ENCODE measurements around the gene PLA2G6. TPM values are rescaled to one million over a fixed set of nuclear protein-coding genes. Genes with fewer than 3 reads are reported as not detected.

Gene PLA2G6
- total and polyA plus RNA-seq, 2 of the 4 experiments (the other 2 are of a cell fraction): 6.1 to 10.3 TPM

DNA sequence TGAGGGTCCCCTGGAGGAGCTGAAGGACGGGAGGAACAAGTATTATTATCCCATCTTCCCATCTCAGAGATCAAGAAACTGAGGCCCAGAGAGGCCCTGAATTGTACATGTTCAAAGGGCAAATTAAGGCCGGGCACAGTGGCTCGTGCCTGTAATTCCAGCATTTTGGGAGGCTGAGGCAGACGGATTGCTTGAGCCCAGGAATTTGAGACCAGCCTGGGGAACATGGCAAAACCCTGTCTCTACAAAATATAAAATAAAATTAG, 8.1 kb downstream of the PLA2G6 start:
- intact Hi-C loops (cut with micrococcal nuclease) (no loop called here), in situ Hi-C loops (cut with MboI; ENCODE audit: low sequenced_read_pairs) (no loop called here), dilution Hi-C loops (cut with HindIII; ENCODE audit: low sequenced_read_pairs, unreplicated experiment) (no loop called here)
- H2AK9ac ChIP-seq (replicated peaks; ENCODE audit: low read depth, low read length, poor library complexity): peak overlapping the region; percentile 9
- no peak overlapping the region for H3K4me2 ChIP-seq (ENCODE audit: low read depth, low read length)
- peak overlapping the region; percentile 23; the same call in 1 of the 2 replicates for H3K23ac ChIP-seq (ENCODE audit: low read depth, low read length)
- no peak overlapping the region for H3K9ac ChIP-seq (ENCODE audit: low read depth, low read length)
- no peak overlapping the region for H3K56ac ChIP-seq (ENCODE audit: extremely low read depth, insufficient read depth, low read length)
- peak overlapping the region in 1 of 2 experiments; percentile 12; a peak in 1 of 4 replicates for H4K8ac ChIP-seq (ENCODE audit: low read depth in 2 of 2, low read length in 2 of 2)
- H4K91ac ChIP-seq (ENCODE audit: insufficient read depth, low read depth, low read length): peak overlapping the region; percentile 61
- peak overlapping the region; percentile 43 for H3K4ac ChIP-seq (ENCODE audit: low read depth, low read length)
- no peak for ATAC-seq (ENCODE audit: low read depth)
- no peaks in the 10 kb centered on the region for H3K36me3 ChIP-seq (ENCODE audit: control insufficient read depth, insufficient read depth, low read length)
- H4K20me1 ChIP-seq (ENCODE audit: insufficient read depth, low read length): no peaks in the 10 kb centered on the region
- H3K4me1 ChIP-seq (ENCODE audit: control insufficient read depth, insufficient read depth, low read length): peaks cover 26% of the 10 kb centered on the region
- no TSS peak for BruUV-seq (replicated peaks)
- H2BK120ac ChIP-seq (ENCODE audit: low read depth, low read length): peak overlapping the region; percentile 29
- peak overlapping the region; percentile 46 for H2BK20ac ChIP-seq (ENCODE audit: low read depth, low read length)
- no peaks in the 10 kb centered on the region for H3K9me3 ChIP-seq (ENCODE audit: control insufficient read depth, insufficient read depth, low read length)
- no peak overlapping the region for H2AFZ ChIP-seq (replicated peaks; ENCODE audit: low read length, poor library complexity)
- H2AK5ac ChIP-seq (ENCODE audit: low read depth, low read length): peak overlapping the region; percentile 82
- no peak overlapping the region for H3K4me3 ChIP-seq (ENCODE audit: insufficient read depth, low read depth, low read length)
- H3K79me1 ChIP-seq (ENCODE audit: low read depth in 1 of 2, low read length in 2 of 2): peaks cover 0 to 29% of the 10 kb centered on the region in 2 experiments; a peak in 2 of 4 replicates
- WGBS, 2 experiments (ENCODE audit: extremely low coverage in 2 of 2, insufficient read length in 1 of 2): no CpG with 5 or more reads among the region's 4 CpGs
- peak overlapping the region; percentile 47 for H3K18ac ChIP-seq (ENCODE audit: low read depth, low read length)
- peak overlapping the region; percentile 84; the same call in 2 of the 3 replicates for H2BK15ac ChIP-seq (ENCODE audit: low read depth, low read length)
- TF ChIP-seq CHD1 (IDR thresholded peaks at IDR 0.05; ENCODE audit: low read depth, low read length) (no peak), USF2 (IDR thresholded peaks at IDR 0.05; ENCODE audit: low read depth, low read length) (no peak), SMC3 (IDR thresholded peaks at IDR 0.05; ENCODE audit: low read depth, low read length) (no peak)
- ChIA-PET CTCF (no interaction called here), POLR2A (ENCODE audit: unreplicated experiment) (interaction anchor here (0.6 kb wide), 1 partner anchor 41 kb away, joined by 3 read pairs; no protein-coding TSS in a partner anchor)
- peak overlapping the region; percentile 69 for H4K5ac ChIP-seq (ENCODE audit: low read depth, low read length)
- peaks cover 28% of the 10 kb centered on the region for H3K9me1 ChIP-seq (ENCODE audit: insufficient read depth, low read length)
- H3K14ac ChIP-seq (replicated peaks; ENCODE audit: low read depth, low read length): peak overlapping the region; percentile 51
- H2BK5ac ChIP-seq (ENCODE audit: low read depth, low read length, poor library complexity, severe bottlenecking): no peak overlapping the region
- H3K27ac ChIP-seq (ENCODE audit: insufficient read depth, low read length): no peak overlapping the region
- DNase-seq: no peak
- no peaks in the 10 kb centered on the region for H3K27me3 ChIP-seq (ENCODE audit: control insufficient read depth, insufficient read depth, low read length)

All from IMR-90 (cell line).